IMR-90 (cell line): Measurements from ENCODE around the gene RER1. TPM values are rescaled to one million over a fixed set of nuclear protein-coding genes. Genes with fewer than 3 reads are reported as not detected.

Source experiments
- ATAC-seq: fragments of 200-7000 bp; cut with Tn5 transposase; 2 replicates; pipeline ENCODE4 v1.9.1; 2020; ENCODE audit warnings: low read depth, mild to moderate bottlenecking, moderate library complexity
- BruUV-seq: library from RNA; stranded (reverse); fragments of 400-500 nt; replicated peaks from 2 replicates; lab custom pipeline; 2021; lab: Mats Ljungman, UMichigan
- CTCF ChIA-PET: fragments of 300-600 bp; formaldehyde crosslinking; extraction: SDS; loops from one replicate; lab custom pipeline; 2021; ENCODE audit warnings: antibody characterized with exemption; lab: Yijun Ruan, JAX
- POLR2A ChIA-PET: fragments of 300-600 bp; sonication (Branson Sonifier 250); formaldehyde crosslinking; loops from one replicate; lab custom pipeline; 2022; ENCODE audit warnings: antibody characterized with exemption; ENCODE audit not compliant: unreplicated experiment; lab: Charles Lee
- DNase-seq: peaks from one replicate; pipeline ENCODE4 v3.0.0; 2013
- H2AFZ ChIP-seq: replicated peaks from 2 replicates; pipeline ENCODE3; 2013; ENCODE audit warnings: low read length, mild to moderate bottlenecking; ENCODE audit not compliant: poor library complexity
- H2AK5ac ChIP-seq: 2 replicates; pipeline ENCODE4 v1.6.1; 2013; ENCODE audit warnings: low read depth, low read length, inconsistent platforms
- H2AK9ac ChIP-seq: replicated peaks from 2 replicates; pipeline ENCODE3; 2013; ENCODE audit warnings: mild to moderate bottlenecking, low read depth, low read length, moderate library complexity; ENCODE audit not compliant: poor library complexity
- H2BK120ac ChIP-seq: 2 replicates; pipeline ENCODE4 v1.6.1; 2013; ENCODE audit warnings: low read depth, low read length, inconsistent platforms
- H2BK15ac ChIP-seq: 3 replicates; pipeline ENCODE4 v1.6.1; 2013; ENCODE audit warnings: low read depth, low read length, inconsistent platforms
- H2BK20ac ChIP-seq: 2 replicates; pipeline ENCODE4 v1.6.1; 2013; ENCODE audit warnings: low read depth, mild to moderate bottlenecking, inconsistent platforms, low read length, moderate library complexity
- H2BK5ac ChIP-seq: 2 replicates; pipeline ENCODE4 v1.6.1; 2013; ENCODE audit warnings: mild to moderate bottlenecking, low read depth, low read length, inconsistent platforms; ENCODE audit not compliant: poor library complexity, severe bottlenecking
- H3K14ac ChIP-seq: replicated peaks from 2 replicates; pipeline ENCODE4 v1.6.1; 2013; ENCODE audit warnings: low read depth, low read length, inconsistent platforms
- H3K18ac ChIP-seq: 2 replicates; pipeline ENCODE4 v1.6.1; 2013; ENCODE audit warnings: low read depth, low read length, control low read depth
- H3K23ac ChIP-seq: 2 replicates; pipeline ENCODE4 v1.6.1; 2013; ENCODE audit warnings: low read depth, low read length, inconsistent platforms
- H3K27ac ChIP-seq: 2 replicates; pipeline ENCODE4 v1.5.1; 2013; ENCODE audit warnings: mild to moderate bottlenecking, control low read depth, low read length; ENCODE audit not compliant: insufficient read depth
- H3K27me3 ChIP-seq: 2 replicates; pipeline ENCODE4 v1.6.1; 2013; ENCODE audit warnings: low read length; ENCODE audit not compliant: control insufficient read depth, insufficient read depth
- H3K36me3 ChIP-seq: 2 replicates; pipeline ENCODE4 v1.6.1; 2013; ENCODE audit warnings: low read length, mixed read lengths; ENCODE audit not compliant: control insufficient read depth, insufficient read depth
- H3K4ac ChIP-seq: 2 replicates; pipeline ENCODE4 v1.6.1; 2013; ENCODE audit warnings: low read depth, low read length, inconsistent platforms
- H3K4me1 ChIP-seq: 2 replicates; pipeline ENCODE4 v1.6.1; 2013; ENCODE audit warnings: low read length, mixed read lengths; ENCODE audit not compliant: control insufficient read depth, insufficient read depth
- H3K4me2 ChIP-seq: 2 replicates; pipeline ENCODE4 v1.6.1; 2013; ENCODE audit warnings: low read depth, mild to moderate bottlenecking, control low read depth, low read length, moderate library complexity
- H3K4me3 ChIP-seq: 2 replicates; pipeline ENCODE4 v1.5.1; 2013; ENCODE audit warnings: low read depth, mild to moderate bottlenecking, control low read depth, low read length, moderate library complexity; ENCODE audit not compliant: insufficient read depth
- H3K56ac ChIP-seq: 2 replicates; pipeline ENCODE4 v1.6.1; 2013; ENCODE audit warnings: low read length, inconsistent platforms; ENCODE audit not compliant: insufficient read depth; ENCODE audit errors: extremely low read depth
- H3K79me1 ChIP-seq, 2 experiments: 2 replicates each; pipeline ENCODE4 v1.6.1; 2013; ENCODE audit warnings: low read length in 2 of 2, inconsistent platforms in 1 of 2, low read depth in 1 of 2
- H3K9ac ChIP-seq: 2 replicates; pipeline ENCODE4 v1.6.1; 2013; ENCODE audit warnings: low read depth, low read length, control low read depth
- H3K9me1 ChIP-seq: 2 replicates; pipeline ENCODE4 v1.6.1; 2013; ENCODE audit warnings: low read length, inconsistent platforms; ENCODE audit not compliant: insufficient read depth
- H3K9me3 ChIP-seq: 2 replicates; pipeline ENCODE4 v1.6.1; 2013; ENCODE audit warnings: low read length; ENCODE audit not compliant: control insufficient read depth, insufficient read depth
- H4K20me1 ChIP-seq: 2 replicates; pipeline ENCODE4 v1.6.1; 2013; ENCODE audit warnings: low read length, inconsistent platforms; ENCODE audit not compliant: insufficient read depth
- H4K5ac ChIP-seq: 2 replicates; pipeline ENCODE4 v1.6.1; 2013; ENCODE audit warnings: mild to moderate bottlenecking, low read depth, low read length, control low read depth
- H4K8ac ChIP-seq, 2 experiments: 2 replicates each; pipeline ENCODE4 v1.6.1; 2013; ENCODE audit warnings: low read depth in 2 of 2, low read length in 2 of 2, control low read depth in 1 of 2, inconsistent platforms in 1 of 2
- H4K91ac ChIP-seq: 2 replicates; pipeline ENCODE4 v1.6.1; 2013; ENCODE audit warnings: low read depth, low read length, inconsistent platforms; ENCODE audit not compliant: insufficient read depth
- RFX5 ChIP-seq: IDR thresholded peaks from 2 replicates; pipeline ENCODE4 v1.8.0; 2012; ENCODE audit warnings: low read depth, mild to moderate bottlenecking, low read length, moderate library complexity
- WGBS, 2 experiments: methylation state at CpG; one replicate each; pipeline versions ENCODE4 v1.1.5 to v1.1.7; 2013; ENCODE audit warnings: missing lambda C conversion rate in 2 of 2; ENCODE audit not compliant: insufficient read length in 1 of 2; ENCODE audit errors: extremely low coverage in 2 of 2; 5-methylcytosine and 5-hydroxymethylcytosine counted together
- dilution Hi-C: fragments of 300-500 bp; cut with HindIII; formaldehyde crosslinking; loops from one replicate; pipeline ENCODE4 v1.14.3; 2018; ENCODE audit warnings: low sequenced_read_pairs; ENCODE audit not compliant: unreplicated experiment
- in situ Hi-C: fragments of 300-500 bp; cut with MboI; formaldehyde crosslinking; loops from 3 replicates; pipeline ENCODE4 v1.14.3; 2019; ENCODE audit warnings: low sequenced_read_pairs, inconsistent platforms, mixed read lengths
- intact Hi-C: fragments of 100-400 bp; cut with micrococcal nuclease; formaldehyde crosslinking; loops from 2 replicates; pipeline ENCODE4 v1.10.0; 2022
- polyA plus RNA-seq, 3 experiments: library from polyadenylated mRNA; depleted of rRNA; stranded (reverse); fragments of >200 nt; gene quantifications; 2 replicates each; pipeline ENCODE4 v1.2.3, GENCODE V29; 2012; ENCODE audit warnings: low replicate concordance in 1 of 3
- total RNA-seq: library from RNA; depleted of rRNA; stranded (reverse); fragments of >200 nt; gene quantifications from 2 replicates; pipeline ENCODE4 v1.2.3, GENCODE V29; 2012

RER1 gene
- total and polyA plus RNA-seq, 2 of the 4 experiments (the other 2 are of a cell fraction) = 47.1 to 240 TPM

DNA sequence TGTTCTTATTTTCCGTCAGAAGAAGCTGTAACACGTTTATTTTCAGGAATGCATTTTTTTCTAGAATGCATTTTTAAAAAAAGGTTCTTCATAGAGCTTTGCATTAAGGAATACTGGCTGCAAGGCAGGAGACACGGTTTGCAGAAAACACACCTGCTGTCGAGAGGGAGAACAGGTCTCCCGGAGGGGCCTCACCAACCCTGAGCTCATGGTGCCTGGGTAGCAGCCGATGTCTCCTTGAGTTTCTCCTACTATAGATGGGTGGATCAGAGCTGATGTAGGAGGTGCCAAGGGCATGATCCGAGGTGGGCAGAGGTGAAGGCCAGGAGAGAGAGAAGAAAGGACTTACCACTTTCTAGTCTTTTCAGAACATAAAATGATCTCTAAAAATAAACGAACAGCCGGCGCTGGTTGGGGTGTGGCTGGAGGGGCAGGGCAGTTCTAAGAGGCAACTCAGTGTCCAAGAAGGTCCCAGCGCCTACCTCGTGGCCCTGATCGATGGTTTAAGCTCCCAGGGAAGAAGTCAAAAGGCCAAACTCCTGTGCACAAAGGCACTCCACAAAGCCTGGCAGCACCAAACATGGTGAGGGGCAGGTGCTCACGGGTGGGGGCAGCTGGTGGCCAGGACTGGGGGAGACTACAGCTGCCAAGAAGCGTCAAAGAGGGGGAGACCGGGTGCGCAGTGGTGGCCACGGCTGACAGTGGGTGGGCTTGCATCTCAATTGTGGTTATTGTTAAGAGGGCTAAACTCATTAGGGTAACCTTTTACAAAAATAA lies 12.5 kb upstream of the RER1 start:
- H3K9me3 ChIP-seq = no peaks in the 10 kb centered on the region
- no peak for TF ChIP-seq RFX5
- H3K56ac ChIP-seq = no peak overlapping the region
- no peak overlapping the region for H3K4me3 ChIP-seq
- no peak overlapping the region for H2BK5ac ChIP-seq
- H4K20me1 ChIP-seq = no peaks in the 10 kb centered on the region; the same call in 1 of the 2 replicates
- H3K14ac ChIP-seq = no peak overlapping the region
- no peak overlapping the region for H2BK15ac ChIP-seq
- H3K23ac ChIP-seq = no peak overlapping the region
- CTCF ChIA-PET = interaction anchor here (0.7 to 0.8 kb wide), 2 partner anchors 184 to 190 kb away, joined by 3 to 4 read pairs; partner anchors contain the start of gene FAAP20
- H3K4ac ChIP-seq = no peak overlapping the region
- POLR2A ChIA-PET = no interaction called here
- in situ Hi-C loops = no loop called here
- no peak overlapping the region for H2AK9ac ChIP-seq
- no peak overlapping the region for H3K9ac ChIP-seq
- no peak overlapping the region for H4K5ac ChIP-seq
- H2BK20ac ChIP-seq = no peak overlapping the region
- H3K36me3 ChIP-seq = no peaks in the 10 kb centered on the region
- DNase-seq = no peak
- BruUV-seq = no TSS peak
- H2BK120ac ChIP-seq = no peak overlapping the region
- H3K4me1 ChIP-seq = no peaks in the 10 kb centered on the region
- H4K8ac ChIP-seq = no peak overlapping the region
- H2AK5ac ChIP-seq = no peak overlapping the region
- H3K9me1 ChIP-seq = no peaks in the 10 kb centered on the region
- 50% methylated on average over 2 of the region's 18 CpGs; no CpG with 5 or more reads in 1 of the 2 experiments for WGBS, 2 experiments
- no peak overlapping the region for H3K18ac ChIP-seq
- dilution Hi-C loops = no loop called here
- H2AFZ ChIP-seq = no peak overlapping the region
- intact Hi-C loops = no loop called here
- H3K27me3 ChIP-seq = no peaks in the 10 kb centered on the region
- ATAC-seq = no peak
- H3K27ac ChIP-seq = no peak overlapping the region
- no peaks in the 10 kb centered on the region for H3K79me1 ChIP-seq
- H4K91ac ChIP-seq = no peak overlapping the region
- no peak overlapping the region for H3K4me2 ChIP-seq
